SKM-1 (cell line): Measurements from ENCODE around the gene GAS5.
A peak's percentile ranks its signal among the peaks of the same experiment; 100 is the strongest.
"Not testable (repeated sequence)": the region's sequence is repeated elsewhere in the genome, so short reads cannot be mapped to it uniquely, and the experiment has no call there.

Experiments
- DNase-seq: peaks from one replicate; lab custom pipeline; 2025; ENCODE audit not compliant: unreplicated experiment; lab: John Stamatoyannopoulos, UW

GAS5 gene

DNA sequence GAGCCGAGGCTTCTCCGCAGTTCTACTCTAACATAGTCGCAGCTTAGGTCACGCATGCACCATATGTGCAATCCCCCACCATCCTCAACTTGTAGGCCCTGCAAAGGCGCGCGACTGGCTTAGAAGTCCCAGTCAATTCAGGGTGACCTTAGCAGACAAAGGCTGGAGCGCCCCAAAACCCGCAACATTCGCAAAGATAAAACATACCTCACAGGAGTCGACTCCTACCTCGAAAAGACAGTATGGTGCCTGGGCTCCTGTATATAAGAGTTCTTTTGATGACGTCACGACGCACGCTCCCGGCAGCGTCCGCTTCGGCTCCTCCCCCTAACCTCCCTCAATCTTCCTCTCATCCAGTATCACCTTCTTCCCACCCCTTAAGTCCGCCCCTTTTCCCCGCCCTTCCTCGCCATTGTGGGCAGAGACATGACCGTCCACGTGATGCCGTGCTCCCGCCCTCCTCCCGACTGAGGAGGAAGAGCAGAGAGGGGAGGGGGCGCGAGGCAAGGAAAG, at the start of gene GAS5:
Gene GAS5 (minus strand): TSS at position 237 of the 513 bp plus-strand sequence.
- peak; percentile 100 for DNase-seq

DNA sequence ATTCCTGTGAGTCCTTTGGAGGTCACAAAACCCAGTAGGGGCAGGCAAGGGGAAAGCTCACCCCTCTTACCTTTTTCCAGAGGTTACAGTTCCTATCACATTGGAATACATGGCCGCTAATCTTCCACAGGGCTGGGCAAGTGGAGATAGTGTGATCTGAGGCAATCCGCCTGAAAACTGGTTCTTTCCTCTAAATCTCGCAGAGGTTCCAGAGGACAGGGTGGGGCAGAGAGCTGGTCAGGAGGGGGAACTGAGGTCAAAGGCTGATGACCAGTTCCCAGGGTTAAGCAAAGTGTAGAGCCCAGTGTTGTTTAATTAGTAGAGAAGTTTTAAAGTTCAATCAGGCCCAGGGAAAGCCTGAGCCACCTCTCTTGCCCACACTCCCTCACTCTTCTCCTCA, 49.4 kb upstream of the GAS5 start, which contains the start of gene SERPINC1:
Gene SERPINC1 (minus strand): TSS at position 179 of the 400 bp plus-strand sequence. CDS start 68 bp downstream, at position 111.
- no peak for DNase-seq

DNA sequence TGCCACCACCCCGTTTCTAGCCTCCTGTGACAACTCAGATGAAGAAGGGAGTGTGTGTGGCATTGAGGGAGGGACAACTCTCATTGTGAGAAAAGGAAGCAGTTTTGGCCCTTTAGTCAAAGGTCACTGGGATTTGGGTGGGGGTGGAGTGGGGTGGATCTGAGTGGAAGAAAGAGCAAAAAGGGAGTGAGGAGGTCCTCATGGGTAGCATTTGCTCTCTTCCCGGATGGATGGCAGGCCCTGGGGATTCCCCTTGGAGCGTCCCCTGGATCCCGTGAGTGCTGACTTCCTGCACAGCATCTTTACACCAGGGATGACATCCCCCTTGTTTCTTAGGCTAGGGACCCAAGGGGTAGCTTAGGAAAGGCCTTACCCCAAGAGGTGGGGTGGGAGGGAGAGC, 48.9 kb upstream of the GAS5 start:
- DNase-seq = no peak

DNA sequence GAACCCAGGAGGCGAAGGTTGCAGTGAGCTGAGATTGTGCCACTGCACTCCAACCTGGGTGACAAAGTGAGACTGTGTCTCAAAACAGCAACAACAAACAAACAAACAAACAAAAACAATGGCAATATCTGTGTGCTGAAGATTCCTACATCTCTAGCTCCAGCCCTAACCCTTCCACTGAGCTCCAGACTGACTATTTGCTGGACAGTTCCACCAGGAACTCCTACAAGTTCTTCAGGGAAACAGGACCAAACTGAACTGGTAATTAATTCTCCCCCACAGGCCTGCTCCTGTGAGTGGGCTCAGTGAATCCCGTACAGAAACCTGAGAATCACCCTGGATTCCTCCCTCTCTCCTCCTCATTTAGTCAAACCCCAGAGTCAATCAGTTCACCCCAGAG, 47.8 kb upstream of the GAS5 start:
- no peak for DNase-seq

DNA sequence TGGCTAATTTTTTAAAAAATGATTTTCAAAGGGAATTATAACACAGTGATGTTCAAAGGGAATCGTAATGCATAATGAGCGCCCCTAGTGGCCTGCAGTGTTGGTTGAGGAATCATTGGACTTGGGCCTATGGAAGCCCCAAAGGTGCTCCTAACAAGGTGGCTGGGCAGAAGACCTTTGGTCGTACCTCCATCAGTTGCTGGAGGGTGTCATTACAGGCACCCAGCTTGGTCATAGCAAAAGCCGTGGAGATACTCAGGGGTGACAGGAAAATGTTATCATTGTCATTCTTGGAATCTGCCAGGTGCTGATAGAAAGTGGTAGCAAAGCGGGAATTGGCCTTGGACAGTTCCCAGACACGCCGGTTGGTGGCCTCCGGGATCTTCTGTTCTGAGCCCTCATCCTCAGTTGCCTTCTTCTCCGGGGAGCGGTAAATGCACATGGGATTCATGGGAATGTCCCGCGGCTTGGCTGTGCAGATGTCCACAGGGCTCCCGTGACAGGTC, 46.6 kb upstream of the GAS5 start:
- DNase-seq = peak; percentile 35

DNA sequence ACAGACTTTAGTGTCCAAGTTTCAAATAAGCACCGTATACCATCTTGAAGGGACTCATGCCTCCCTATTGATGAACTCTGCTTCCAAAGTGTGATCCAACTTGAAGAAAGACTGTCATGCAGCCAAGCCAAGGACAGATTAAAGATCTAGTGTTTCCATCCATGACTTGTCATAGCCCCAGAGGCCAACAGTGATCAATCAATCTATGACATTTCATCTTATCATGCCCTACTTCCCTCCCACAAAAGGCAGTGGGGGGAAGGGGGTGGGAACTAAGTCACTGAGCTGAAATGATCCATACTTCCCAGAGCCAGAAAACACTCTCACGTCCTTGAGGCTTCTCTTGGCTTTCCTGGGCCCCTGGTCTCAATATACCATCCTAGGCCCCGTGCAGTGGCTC, 45.3 kb upstream of the GAS5 start:
- no peak for DNase-seq

DNA sequence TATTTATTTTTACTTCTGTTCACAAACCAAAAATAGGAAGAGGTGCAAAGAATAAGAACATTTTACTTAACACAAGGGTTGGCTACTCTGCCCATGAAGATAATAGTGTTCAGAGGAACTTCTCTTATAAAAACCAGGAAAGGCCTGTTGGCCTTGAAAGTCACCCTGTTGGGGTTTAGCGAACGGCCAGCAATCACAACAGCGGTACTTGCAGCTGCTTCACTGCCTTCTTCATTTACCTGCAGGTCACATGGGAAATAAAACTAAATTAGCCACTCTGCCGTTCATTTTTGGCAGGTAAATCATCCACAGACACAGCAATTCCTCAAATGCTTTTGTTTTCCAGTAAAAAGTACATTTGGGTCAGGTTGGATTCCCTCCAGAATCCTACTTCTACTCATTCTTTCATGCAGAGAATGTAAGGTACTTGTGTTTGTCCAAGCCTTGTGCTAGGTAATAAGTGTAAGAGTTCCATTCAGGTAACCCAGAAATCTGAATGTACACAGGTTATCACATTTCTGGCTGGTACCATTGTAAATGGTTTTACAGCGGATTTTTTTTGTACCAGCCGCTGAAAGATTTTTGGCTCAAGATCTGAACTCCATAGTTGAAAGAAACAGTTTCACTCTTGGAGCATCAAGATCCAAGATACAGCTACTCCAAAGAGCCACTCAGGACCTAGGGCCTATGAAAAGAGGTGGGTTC, 36.2 kb upstream of the GAS5 start:
- DNase-seq = no peak

DNA sequence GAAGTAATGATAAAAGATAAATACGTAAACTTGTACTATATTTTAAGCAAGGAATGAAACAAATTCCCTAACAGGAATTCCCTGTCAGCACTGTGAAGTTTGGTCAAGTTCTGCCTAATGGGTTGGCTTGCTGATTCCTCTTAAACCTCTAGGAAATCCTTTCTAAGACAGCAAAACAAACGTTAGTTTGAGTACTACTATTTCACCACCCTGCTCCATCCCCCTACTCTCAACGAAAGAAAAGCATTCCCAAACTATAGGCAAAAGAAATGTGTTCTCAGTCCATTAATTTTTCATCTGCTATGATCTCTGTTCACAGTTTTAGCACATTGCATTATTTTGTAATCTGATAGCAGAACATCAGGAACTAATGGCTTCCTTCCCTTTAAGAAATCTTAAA, 33.2 kb upstream of the GAS5 start:
- DNase-seq = no peak

DNA sequence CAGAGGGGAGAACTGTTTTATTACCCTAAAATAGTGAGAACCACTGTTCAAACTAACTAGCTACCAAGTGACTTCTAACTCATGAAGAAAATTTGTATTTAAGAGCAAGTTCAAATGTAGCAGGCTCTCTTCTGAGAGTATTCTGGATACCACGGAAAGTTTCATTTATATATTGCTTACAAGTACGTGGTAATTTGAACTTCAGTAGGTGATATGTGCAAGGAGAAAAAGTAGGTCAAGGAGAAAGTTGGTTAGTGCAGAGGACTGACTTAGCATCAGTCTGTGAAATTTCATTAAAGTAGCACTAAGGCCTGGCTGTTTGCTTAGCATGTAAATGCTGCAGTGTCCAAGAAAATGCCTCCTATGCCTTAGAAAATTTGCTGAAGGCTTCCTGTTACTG, 32.6 kb upstream of the GAS5 start:
- no peak for DNase-seq

DNA sequence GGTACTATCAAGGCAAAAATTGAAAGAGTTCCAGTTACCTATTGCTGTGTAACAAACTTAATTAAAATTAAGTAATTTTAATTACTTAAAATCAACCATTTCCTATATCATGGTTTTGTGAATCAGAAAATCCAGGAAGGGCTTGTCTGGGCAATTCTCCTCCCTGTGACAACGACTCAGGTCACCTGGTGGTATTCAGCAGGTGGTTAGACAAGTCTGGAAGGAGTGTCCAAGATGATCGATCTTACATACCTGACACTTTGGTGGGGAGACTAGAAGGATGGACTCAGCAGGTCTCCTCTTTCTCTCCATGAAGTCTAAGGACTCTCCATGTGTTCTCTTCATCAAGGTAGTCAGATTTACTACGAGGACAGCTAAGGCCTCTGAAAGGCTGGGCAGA, 26.4 kb upstream of the GAS5 start:
- no peak for DNase-seq

DNA sequence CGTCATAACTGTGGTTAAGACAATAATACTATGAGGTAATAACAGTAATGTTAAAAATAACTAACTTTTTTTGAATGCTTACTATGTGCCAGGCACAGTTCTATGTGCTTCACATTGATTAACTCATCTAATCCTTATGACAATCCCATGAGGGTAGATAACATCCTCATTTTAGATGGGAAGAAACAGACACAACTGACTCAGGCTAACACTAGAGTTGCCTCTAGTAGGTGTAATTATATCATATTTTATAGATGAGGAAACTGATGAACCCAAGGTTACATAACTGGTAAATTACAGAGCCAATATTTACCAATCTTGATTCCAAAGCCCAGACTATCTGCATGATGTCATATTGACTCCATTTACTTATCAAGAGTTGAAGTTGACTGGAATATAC, 25.8 kb upstream of the GAS5 start:
- no peak for DNase-seq

DNA sequence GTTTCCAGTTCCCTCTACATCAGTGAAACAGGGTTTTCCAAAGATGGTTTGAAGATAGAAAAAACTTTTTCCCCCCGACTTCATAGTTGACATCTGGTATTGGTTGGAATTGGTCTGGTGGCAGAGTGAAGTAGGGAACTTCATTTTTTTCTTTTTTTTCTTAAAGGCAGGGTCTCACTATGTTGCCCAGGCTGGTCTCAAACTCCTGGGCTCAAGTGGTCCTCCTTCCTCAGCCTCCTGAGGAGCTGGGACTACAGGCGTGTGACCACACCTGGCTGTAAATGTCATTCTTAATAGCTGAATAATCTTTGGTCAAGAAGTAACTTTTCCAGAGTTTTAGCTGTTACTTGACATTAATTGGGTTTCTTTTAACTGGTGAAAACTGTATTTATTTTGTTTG, 22.1 kb upstream of the GAS5 start:
- DNase-seq = no peak

DNA sequence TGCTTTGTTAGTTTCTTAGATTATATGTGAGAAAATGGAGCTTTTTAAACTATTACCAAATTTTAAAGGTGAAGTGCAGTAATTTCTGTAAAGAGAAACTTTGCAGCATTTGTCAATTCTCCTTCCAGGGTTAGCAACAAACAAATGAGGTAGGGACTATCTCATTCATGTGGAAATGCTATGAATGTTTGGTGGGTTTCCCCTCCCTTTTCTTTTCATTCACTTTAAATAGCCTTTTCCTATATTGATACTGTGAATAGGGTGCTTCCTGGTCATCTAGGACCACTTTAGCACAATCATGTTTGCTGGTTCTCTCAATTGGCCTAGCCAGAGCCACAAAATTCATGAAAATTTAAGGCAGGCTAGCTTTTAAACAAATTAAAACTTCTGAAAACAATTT, 21.0 kb upstream of the GAS5 start:
- DNase-seq = no peak

DNA sequence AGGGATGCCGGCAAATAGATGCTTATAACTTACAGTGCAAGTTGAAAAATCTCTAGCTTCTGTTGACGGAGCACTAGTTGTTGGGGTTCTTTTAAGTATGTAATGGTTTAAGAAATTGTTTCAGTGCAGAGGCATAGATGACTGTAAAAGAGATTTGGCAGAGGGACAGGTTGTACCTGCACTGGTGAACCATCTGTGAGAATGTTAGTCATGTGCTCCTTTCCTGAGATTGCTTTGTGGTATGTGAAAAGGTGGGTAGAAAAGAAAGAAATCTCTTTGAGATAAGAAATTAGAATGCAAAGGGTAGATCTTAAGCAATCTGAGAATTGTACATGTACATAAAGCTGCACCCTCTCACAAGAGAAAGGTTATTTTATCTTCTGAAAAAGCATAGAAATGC, 19.8 kb upstream of the GAS5 start:
- no peak for DNase-seq

DNA sequence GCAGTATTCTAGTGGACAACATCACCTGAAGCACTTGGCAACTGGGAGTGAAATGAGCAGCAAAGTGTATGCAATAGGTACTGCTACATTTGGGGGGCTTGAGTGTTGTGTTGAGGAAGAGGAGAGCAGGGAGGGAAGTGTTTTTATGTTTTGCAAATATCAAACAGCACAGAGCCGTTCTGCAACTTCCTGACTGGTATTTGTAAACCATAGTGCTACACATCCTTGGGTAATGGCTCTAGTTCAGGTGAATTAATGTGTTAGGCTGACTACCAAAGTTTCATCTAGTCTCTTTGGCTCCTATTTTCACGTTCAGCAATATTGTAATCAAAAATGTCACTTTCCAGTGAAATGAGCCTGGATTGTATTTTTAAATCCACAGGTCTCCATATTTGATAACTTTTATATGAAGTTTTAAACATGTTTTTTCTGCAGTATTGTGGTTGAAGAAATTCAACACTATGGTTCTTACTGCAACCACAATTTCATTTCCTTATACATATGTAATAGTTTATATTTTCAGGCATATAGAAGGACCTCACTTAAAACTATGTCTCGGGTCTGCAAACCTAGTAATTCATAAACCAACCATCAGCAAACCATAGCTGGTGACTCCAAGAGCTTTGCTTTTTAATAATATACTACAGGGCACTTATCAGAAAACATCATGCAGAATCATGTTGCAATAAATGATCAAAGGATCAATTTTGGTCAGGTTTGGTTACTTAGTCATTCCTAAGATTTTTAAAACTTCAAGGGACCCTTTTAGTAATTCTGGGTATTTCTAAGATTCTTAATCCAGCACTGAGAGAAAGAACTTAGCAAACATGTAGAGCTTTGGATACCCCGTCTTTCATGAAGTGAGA, 19.2 kb upstream of the GAS5 start:
- DNase-seq = no peak

DNA sequence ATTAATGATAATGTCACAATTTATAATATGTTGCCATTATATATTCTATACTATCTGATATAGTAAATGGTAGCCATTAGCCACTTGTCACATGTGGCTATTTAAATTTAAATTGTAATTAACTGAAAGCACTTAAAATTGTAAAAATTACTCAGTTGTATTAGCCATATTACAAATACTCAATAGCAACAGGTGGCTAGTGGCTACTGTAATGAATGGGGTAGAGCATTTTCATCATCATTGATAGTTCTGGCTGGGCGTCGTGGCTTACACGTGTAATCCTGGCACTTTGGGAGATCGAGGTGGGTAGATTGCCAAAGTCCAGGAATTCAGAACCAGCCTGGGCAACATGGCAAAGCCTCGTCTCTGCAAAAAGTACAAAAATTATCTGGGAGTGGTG, 16.9 kb upstream of the GAS5 start:
- no peak for DNase-seq

DNA sequence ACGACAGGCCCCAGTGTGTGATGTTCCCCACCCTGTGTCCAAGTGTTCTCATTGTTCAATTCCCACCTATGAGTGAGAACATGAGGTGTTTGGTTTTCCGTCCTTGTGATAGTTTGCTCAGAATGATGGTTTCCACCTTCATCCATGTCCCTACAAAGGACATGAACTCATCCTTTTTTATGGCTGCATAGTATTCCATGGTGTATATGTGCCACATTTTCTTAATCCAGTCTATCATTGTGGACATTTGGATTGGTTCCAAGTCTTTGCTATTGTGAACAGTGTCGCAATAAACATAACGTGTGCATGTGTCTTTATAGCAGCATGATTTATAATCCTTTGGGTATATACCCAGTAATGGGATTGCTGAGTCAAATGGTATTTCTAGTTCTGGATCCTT, 13.3 kb upstream of the GAS5 start:
- DNase-seq = not testable (repeated sequence)

DNA sequence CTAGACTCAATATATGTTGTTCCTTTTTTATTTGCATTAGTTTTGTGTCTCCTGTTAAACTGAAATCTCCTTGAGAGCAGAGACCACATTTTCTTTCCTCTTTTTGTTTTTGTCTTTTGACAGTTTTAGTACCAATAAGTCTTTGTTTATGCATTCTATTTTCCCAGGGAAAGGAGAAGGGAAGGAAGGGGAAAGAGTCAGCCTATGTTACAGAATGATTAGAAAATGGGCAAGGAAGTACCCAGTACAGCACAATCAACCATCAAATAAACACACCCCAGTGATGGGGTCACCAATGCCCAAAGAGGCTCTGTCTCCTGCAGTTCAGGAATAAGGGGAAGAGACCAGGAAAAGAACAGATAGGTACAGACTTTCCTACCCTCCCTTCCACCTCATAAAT, 10.5 kb upstream of the GAS5 start:
- no peak for DNase-seq

DNA sequence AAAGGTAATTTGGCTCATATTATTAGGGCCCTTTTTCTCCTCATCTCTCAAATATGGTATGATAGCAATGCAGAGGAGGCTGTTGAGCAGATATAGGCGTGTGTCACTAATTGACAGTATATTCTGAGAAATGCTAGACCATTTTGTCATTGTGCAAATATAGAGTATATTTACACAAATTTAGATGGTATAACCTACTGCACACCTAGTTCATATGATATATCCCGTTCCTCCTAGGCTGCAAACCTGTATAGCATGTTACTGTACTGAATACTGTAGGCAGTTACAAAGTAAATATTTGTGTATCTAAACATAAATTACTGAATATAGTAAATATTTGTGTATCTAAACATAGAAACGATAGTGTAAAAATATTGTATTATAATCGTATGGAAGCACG, 8.9 kb upstream of the GAS5 start:
- no peak for DNase-seq

DNA sequence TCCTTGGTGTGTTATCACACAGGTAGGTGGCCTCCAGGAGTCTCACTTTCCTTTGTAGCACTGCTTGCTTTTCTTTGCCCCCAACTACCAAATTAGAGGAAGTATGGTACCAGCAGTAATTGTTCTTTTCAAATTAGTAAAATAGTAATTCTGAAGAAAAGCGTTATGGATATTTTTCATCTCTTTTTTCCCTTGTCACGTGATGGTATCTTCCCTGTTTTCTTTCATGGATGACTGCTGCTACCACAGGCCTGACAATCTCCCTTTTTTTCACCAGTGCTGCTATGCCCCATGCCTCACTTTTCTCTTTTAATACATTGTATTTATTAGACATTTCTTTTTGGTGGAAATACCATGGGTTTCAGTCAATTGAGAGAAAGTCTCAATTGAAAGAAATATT, 3.7 kb upstream of the GAS5 start:
- DNase-seq = no peak

DNA sequence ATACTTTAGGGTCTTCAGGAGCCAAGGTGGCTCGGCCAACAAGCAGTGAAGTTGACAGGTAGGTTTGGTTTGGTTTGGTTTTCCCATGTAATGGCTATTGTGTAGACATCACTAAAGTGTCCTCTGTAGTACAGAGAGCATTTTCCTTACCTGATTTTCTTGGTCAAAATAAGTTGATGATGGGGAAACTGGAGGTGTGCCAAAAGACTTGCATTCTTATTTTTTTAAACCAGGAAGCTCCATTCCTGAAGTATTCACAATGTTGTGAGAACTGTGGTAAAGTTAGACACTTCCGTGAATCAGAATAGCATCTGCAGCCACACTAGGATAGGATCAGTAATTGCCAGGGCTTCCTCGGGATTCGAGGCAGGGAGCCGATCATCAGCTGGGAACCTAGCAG, 3.3 kb upstream of the GAS5 start:
- DNase-seq = no peak
